Measurements from ENCODE around the gene CCDC136.

The CCDC136 gene

GRCh38 chr7:128774029-128774689 lies 17.6 kb upstream of the CCDC136 start:
- TF ChIP-seq CTCF (IDR thresholded peaks at IDR 0.05; ENCODE audit: control extremely low read depth, extremely low read depth, low read depth, missing control alignments): no peak
- DNase-seq (ENCODE audit: extremely low spot score): no peak
- ChIA-PET CTCF (interaction anchor here (1.0 to 2.0 kb wide), 3 partner anchors 9 to 15 kb away, joined by 3 to 5 read pairs (median 4); no protein-coding TSS in a partner anchor), POLR2A (no interaction called here)

- ChIA-PET POLR2A (no interaction called here), CTCF (interaction anchor here (1.0 to 2.0 kb wide), 3 partner anchors 10 to 15 kb away, joined by 3 to 5 read pairs (median 4); no protein-coding TSS in a partner anchor)
- DNase-seq (ENCODE audit: extremely low spot score): no peak
- no peak for TF ChIP-seq CTCF (IDR thresholded peaks at IDR 0.05; ENCODE audit: control extremely low read depth, extremely low read depth, low read depth, missing control alignments)
Measured at GRCh38 chr7:128774921-128775320, 16.8 kb upstream of the CCDC136 start.

GRCh38 chr7:128775744-128776474 lies 15.9 kb upstream of the CCDC136 start, which contains the start of gene OPN1SW:
TSS of gene OPN1SW (minus strand) at chr7:128775794. CDS start at chr7:128775781, 13 bp downstream.
- no peak for TF ChIP-seq CTCF (IDR thresholded peaks at IDR 0.05; ENCODE audit: control extremely low read depth, extremely low read depth, low read depth, missing control alignments)
- ChIA-PET POLR2A (no interaction called here), CTCF (no interaction called here)
- DNase-seq (ENCODE audit: extremely low spot score): no peak

- ChIA-PET POLR2A (interaction anchor here (0.7 kb wide), 1 partner anchor 483 kb away, joined by 3 read pairs; no protein-coding TSS in a partner anchor), CTCF (interaction anchor here (1.3 kb wide), 1 partner anchor 36 kb away, joined by 4 read pairs; no protein-coding TSS in a partner anchor)
Measured at GRCh38 chr7:128777156-128778123, 14.3 kb upstream of the CCDC136 start.

GRCh38 chr7:128778946-128779345 lies 12.8 kb upstream of the CCDC136 start:
- CTCF ChIA-PET: no interaction called here
- POLR2A ChIA-PET: no interaction called here
- DNase-seq (ENCODE audit: extremely low spot score): no peak
- no peak for TF ChIP-seq CTCF (IDR thresholded peaks at IDR 0.05; ENCODE audit: control extremely low read depth, extremely low read depth, low read depth, missing control alignments)

More at GRCh38 chr7:128777156-128778123, 14.3 kb upstream of the CCDC136 start:
- TF ChIP-seq CTCF (IDR thresholded peaks at IDR 0.05; ENCODE audit: control extremely low read depth, extremely low read depth, low read depth, missing control alignments): no peak
- DNase-seq (ENCODE audit: extremely low spot score): no peak

- TF ChIP-seq CTCF (IDR thresholded peaks at IDR 0.05; ENCODE audit: control extremely low read depth, extremely low read depth, low read depth, missing control alignments): no peak
- ChIA-PET CTCF (interaction anchor here (0.8 to 2.2 kb wide), 6 partner anchors 12 to 72 kb away, joined by 3 to 7 read pairs (median 5); no protein-coding TSS in a partner anchor), POLR2A (no interaction called here)
- no peak for DNase-seq (ENCODE audit: extremely low spot score)
Measured at GRCh38 chr7:128781126-128781525, 10.6 kb upstream of the CCDC136 start.

Data from GM10248 (cell line).